ENCODE measurements around the gene NFE2L1. TPM values are rescaled to one million over a fixed set of nuclear protein-coding genes. Genes with fewer than 3 reads are reported as not detected.
"Not testable (repeated sequence)": the region's sequence is repeated elsewhere in the genome, so short reads cannot be mapped to it uniquely, and the experiment has no call there.

NFE2L1 gene
- total RNA-seq, 2 experiments from 2014 or later = 53.2 to 65.9 TPM

DNA sequence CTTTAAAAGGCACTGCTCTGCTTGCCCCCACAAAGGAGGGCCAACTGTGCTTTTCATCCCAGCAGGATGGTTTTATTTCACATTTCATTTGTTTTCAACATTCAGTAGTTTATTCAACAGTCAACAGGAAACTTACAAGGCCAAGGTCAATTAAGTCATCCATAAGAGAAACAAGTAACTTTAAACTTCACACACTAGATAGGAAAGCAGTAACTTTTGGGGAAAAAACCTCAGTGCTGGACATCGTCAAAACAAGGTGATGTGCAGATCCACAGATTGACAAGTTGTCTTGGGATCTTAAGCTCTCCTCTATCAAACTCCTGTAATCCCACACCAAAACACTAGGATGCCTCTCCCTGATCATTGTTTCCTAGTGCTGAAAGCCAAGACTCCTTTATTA is 18.5 kb downstream of the NFE2L1 start:
- Mint-ChIP-seq H3K27ac (no peak overlapping the region), H3K4me3 (no peak overlapping the region), H3K4me1 (no peaks in the 10 kb centered on the region), H3K36me3 (ENCODE audit: low read depth) (peaks cover 35% of the 10 kb centered on the region), H3K9me3 (no peaks in the 10 kb centered on the region), H3K27me3 (no peaks in the 10 kb centered on the region)
- ChIA-PET CTCF (interaction anchor here (1.2 kb wide), 1 partner anchor 22 kb away, joined by 4 read pairs; no protein-coding TSS in a partner anchor), POLR2A (interaction anchor here (0.6 to 0.7 kb wide), 2 partner anchors 16 to 18 kb away, joined by 3 read pairs; no protein-coding TSS in a partner anchor)
- no peak for DNase-seq

DNA sequence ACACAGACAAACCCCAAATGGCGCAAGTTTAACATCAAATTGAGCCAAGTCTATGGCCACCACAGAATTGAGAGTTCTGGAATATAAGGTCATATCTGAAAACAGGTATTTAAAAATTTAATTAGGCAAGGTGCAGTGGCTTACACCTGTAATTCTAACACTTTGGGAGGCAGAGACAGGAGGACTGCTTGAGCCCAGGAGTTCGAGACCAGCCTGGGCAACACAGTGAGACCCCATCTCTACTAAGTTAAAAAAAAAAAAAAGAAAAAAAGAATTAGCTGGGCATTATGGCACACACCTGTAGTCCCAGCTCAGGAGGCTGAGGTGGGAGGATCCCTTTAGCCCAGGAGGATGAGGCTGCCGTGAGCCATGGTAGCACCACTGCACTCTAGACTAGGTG is 19.1 kb downstream of the NFE2L1 start:
- Mint-ChIP-seq H3K9me3 (no peaks in the 10 kb centered on the region), H3K27me3 (no peaks in the 10 kb centered on the region), H3K27ac (no peak overlapping the region), H3K4me1 (no peaks in the 10 kb centered on the region), H3K4me3 (no peak overlapping the region), H3K36me3 (ENCODE audit: low read depth) (peaks cover 30% of the 10 kb centered on the region)
- no peak for DNase-seq
- ChIA-PET POLR2A (no interaction called here), CTCF (interaction anchor here (0.6 to 1.7 kb wide), 5 partner anchors 12 to 1692 kb away, joined by 3 to 7 read pairs (median 4); no protein-coding TSS in a partner anchor)

DNA sequence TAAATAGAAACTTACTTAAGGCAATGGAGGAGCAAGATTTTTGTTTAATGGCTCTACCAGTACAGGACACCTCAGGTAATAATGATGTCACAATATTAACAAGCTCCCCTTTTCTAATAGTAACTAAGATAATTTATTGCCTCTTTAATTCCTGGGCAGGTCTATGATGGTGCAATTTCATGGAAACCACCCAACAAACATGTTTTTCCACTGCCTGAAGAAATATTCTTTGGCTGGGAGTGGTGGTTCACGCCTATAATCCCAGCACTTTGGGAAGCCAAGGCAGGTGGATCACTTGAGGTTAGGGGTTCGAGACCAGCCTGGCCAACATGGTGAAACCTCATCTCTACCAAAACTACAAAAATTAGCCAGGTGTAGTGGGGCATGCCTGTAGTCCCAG is 19.6 kb downstream of the NFE2L1 start:
- POLR2A ChIA-PET, H3K27me3 Mint-ChIP-seq, H3K4me1 Mint-ChIP-seq, DNase-seq, H3K4me3 Mint-ChIP-seq, H3K9me3 Mint-ChIP-seq, H3K27ac Mint-ChIP-seq: not testable (repeated sequence)
- peaks cover 26% of the 10 kb centered on the region for H3K36me3 Mint-ChIP-seq (ENCODE audit: low read depth)
- CTCF ChIA-PET = interaction anchor here (0.6 to 1.7 kb wide), 10 partner anchors 8 to 1691 kb away, joined by 3 to 7 read pairs (median 4); partner anchors contain the start of gene NFE2L1

DNA sequence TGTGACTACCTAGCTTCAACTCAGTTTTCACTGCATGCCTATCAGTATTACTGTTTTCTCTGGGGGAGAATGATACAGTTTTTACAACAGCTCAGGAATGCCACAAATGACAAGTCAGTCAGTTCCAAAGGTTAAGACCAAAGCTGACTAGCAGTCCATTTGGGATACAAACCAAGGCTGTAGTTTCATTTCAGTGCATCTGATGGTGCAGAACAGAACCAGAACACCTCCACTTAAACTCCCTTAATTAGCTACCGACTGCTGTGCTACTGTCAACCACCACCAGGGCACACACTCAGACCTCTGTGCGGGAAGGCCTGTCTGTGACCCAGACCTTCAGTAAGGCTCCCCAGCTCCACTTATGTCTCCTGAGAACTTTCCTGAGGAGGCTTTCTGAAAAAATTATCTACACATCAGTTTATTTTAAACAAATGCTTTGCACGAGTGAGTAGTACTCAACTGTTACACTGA is 20.4 kb downstream of the NFE2L1 start:
- no peaks in the 10 kb centered on the region for H3K9me3 Mint-ChIP-seq
- peak; percentile 17 for DNase-seq
- H3K36me3 Mint-ChIP-seq (ENCODE audit: low read depth) = peaks cover 27% of the 10 kb centered on the region
- POLR2A ChIA-PET = interaction anchor here (0.6 kb wide), 1 partner anchor 13 kb away, joined by 3 read pairs; no protein-coding TSS in a partner anchor
- CTCF ChIA-PET = interaction anchor here (0.8 to 2.0 kb wide), 13 partner anchors 9 to 568 kb away, joined by 3 to 7 read pairs (median 4); partner anchors contain the start of gene NFE2L1
- no peak overlapping the region for H3K27ac Mint-ChIP-seq
- H3K4me3 Mint-ChIP-seq = no peak overlapping the region
- H3K27me3 Mint-ChIP-seq = no peaks in the 10 kb centered on the region
- H3K4me1 Mint-ChIP-seq = no peaks in the 10 kb centered on the region

DNA sequence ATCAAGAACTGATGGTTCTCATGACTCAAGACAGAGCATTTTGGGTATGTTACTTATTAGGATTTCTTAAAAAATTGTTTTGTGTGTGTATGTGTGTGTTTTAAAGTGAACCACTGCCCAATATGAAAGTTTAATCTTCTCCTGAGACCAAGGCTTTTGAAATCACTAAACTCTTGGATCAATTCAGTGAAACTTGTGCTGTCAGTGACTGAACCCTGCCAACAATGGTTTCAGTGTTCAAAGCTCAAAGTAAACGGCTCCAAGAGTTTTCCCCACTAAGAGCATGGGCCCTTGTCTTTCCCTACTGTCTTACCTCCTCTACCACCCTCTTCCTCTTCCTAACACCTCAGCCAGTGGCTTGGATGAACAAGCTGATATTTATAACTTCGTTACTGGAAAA is 22.0 kb downstream of the NFE2L1 start:
- DNase-seq = no peak
- Mint-ChIP-seq H3K27ac (no peak overlapping the region), H3K4me1 (peaks cover 3% of the 10 kb centered on the region), H3K4me3 (no peak overlapping the region), H3K36me3 (ENCODE audit: low read depth) (peaks cover 32% of the 10 kb centered on the region), H3K27me3 (no peaks in the 10 kb centered on the region), H3K9me3 (no peaks in the 10 kb centered on the region)
- ChIA-PET CTCF (interaction anchor here (0.6 to 2.0 kb wide), 2 partner anchors 10 to 73 kb away, joined by 4 to 5 read pairs; no protein-coding TSS in a partner anchor), POLR2A (no interaction called here)

DNA sequence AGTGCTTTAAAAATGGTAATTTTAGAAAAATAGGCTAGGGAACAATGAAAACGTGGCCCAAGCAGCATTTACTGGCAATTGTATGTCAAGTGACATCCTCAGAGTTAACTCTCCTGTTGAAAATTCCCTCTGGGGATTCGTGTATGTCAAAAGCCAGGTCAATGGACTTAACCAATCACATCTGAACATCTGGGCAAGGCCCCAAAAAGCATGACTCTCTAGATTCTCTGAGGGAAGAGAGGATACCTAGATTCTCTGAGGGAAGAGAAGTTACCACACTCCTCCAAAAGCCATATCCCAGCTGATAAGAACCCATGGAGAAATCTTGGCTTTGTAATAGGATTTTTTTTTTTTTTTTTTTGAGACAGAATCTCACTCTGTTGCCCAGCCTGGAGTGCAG is 23.5 kb downstream of the NFE2L1 start:
- no peak overlapping the region for H3K4me3 Mint-ChIP-seq
- DNase-seq = no peak

DNA sequence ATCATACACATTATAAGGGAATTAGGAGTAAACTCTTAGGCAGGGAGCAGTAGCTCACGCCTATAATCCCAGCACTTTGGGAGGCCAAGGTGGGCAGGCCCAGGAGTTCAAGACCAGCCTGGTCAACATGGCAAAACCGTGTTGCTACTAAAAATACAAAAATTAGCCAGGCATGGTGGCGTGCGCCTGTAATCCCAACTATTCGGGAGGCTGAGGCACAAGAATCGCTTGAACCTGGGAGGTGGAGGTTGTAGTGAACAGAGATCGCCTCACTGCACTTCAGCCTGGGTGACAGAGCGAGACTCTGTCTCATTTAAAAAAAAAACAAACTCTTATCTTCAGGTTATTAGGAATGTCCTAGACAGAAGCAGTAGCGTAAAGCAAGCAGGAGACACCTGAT is 24.7 kb downstream of the NFE2L1 start:
- CTCF ChIA-PET = interaction anchor here (1.3 to 1.8 kb wide), 3 partner anchors 17 to 62 kb away, joined by 4 to 5 read pairs (median 5); no protein-coding TSS in a partner anchor
- DNase-seq, H3K4me3 Mint-ChIP-seq, H3K9me3 Mint-ChIP-seq, H3K27ac Mint-ChIP-seq, H3K27me3 Mint-ChIP-seq, POLR2A ChIA-PET, H3K4me1 Mint-ChIP-seq: not testable (repeated sequence)
- H3K36me3 Mint-ChIP-seq (ENCODE audit: low read depth) = peaks cover 33% of the 10 kb centered on the region

More for the DNA sequence above, 23.5 kb downstream of the NFE2L1 start:
- Mint-ChIP-seq H3K4me1 (peaks cover 3% of the 10 kb centered on the region), H3K27ac (no peak overlapping the region), H3K36me3 (ENCODE audit: low read depth) (peaks cover 30% of the 10 kb centered on the region), H3K27me3 (no peaks in the 10 kb centered on the region), H3K9me3 (no peaks in the 10 kb centered on the region)
- CTCF ChIA-PET = interaction anchor here (1.5 kb wide), 1 partner anchor 46 kb away, joined by 5 read pairs; no protein-coding TSS in a partner anchor
- POLR2A ChIA-PET = no interaction called here

DNA sequence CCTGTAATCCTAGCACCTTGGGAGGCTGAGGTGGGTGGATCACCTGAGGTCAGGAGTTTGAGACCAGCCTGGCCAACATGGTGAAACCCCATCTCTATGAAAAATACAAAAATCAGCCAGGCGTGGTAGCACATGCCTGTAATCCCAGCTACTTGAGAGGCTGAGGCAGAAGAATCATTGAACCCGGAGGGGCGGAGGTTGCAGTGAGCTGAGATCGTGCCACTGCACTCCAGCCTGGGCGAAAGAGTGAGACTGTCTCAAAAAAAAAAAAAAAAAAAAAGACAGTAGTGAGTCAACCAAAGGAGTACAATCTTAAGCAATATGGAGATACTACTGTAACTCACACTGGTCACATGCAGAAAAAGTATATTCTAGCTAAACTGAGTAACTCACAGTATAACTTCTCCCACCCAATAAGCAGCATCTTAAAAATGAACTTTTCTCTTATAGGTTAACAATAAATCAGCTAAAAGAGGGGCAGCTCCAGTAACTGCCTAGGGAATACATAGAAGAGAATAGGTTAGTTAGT is 25.5 kb downstream of the NFE2L1 start:
- H3K27me3 Mint-ChIP-seq, H3K4me1 Mint-ChIP-seq, POLR2A ChIA-PET, H3K27ac Mint-ChIP-seq, H3K4me3 Mint-ChIP-seq, H3K9me3 Mint-ChIP-seq, DNase-seq: not testable (repeated sequence)
- CTCF ChIA-PET = interaction anchor here (0.6 to 9.8 kb wide), 8 partner anchors 18 to 94 kb away, joined by 3 to 55 read pairs (median 4); no protein-coding TSS in a partner anchor
- H3K36me3 Mint-ChIP-seq (ENCODE audit: low read depth) = peaks cover 28% of the 10 kb centered on the region

DNA sequence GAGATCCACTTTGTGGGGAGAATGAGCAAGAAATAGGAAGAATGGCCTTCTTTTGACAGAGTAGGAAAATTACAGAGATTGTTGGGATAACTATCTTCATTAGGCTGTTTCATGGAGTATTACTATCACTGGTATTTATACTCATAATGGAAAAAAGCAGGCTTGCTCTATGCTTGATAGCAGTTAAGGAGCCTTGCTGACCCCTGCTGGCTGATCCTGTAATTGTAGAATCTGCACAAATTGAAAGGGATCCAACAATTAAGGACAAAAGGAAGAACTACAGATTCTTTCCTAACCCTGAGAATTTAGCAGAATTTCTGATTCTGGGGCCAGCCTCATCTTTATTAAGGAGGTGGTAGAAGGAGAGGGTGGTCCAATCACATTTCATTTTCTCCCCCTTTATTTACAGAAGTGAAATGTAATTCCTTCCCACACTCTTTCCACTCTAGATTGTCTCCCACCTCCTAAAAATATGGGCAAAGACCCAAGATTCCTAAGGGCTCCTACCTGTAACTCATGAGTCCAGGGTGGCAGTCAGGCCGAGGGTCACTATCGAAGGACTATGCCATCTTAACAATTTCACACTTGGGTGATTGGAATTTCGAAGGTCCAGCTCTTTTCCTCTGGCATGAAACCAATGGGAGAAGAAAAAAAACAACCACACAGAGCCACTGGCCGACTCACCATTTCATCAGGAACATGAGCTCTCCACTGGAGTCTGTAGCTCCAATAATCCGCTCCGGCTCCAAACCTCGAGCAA is 26.3 kb downstream of the NFE2L1 start:
- H3K4me3 Mint-ChIP-seq = no peak overlapping the region
- ChIA-PET POLR2A (no interaction called here), CTCF (interaction anchor here (0.7 to 9.8 kb wide), 7 partner anchors 22 to 95 kb away, joined by 3 to 55 read pairs (median 4); partner anchors contain the start of gene NFE2L1)
- DNase-seq = peak; percentile 83
- no peaks in the 10 kb centered on the region for H3K27me3 Mint-ChIP-seq
- H3K4me1 Mint-ChIP-seq = peaks cover 3% of the 10 kb centered on the region
- no peaks in the 10 kb centered on the region for H3K9me3 Mint-ChIP-seq
- H3K36me3 Mint-ChIP-seq (ENCODE audit: low read depth) = peaks cover 26% of the 10 kb centered on the region
- H3K27ac Mint-ChIP-seq = peak overlapping the region; percentile 55

DNA sequence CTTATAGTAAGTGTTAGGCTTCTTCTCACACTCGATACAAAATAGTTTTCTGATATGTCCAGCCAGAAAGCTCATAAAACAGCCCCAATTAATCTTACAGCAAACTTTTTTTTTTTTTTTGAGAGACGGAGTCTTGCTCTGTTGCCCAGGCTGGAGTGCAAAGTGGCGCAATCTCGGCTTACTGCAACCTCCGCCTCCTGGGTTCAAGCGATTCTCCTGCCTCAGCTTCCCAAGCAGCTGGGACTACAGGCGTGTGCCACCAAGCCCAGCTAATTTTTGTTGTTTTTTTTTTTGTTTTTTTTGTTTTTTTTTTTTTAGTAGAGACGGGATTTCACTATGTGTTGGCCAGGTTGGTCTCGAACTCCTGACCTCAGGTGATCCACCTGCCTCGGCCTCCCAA is 29.0 kb downstream of the NFE2L1 start:
- H3K9me3 Mint-ChIP-seq, POLR2A ChIA-PET, H3K27me3 Mint-ChIP-seq, DNase-seq, H3K4me3 Mint-ChIP-seq, H3K4me1 Mint-ChIP-seq, H3K27ac Mint-ChIP-seq: not testable (repeated sequence)
- CTCF ChIA-PET = interaction anchor here (0.6 to 9.8 kb wide), 4 partner anchors 51 to 1630 kb away, joined by 3 to 55 read pairs (median 4); partner anchors contain the start of genes CDK5RAP3 and SLC35B1
- H3K36me3 Mint-ChIP-seq (ENCODE audit: low read depth) = peaks cover 18% of the 10 kb centered on the region

DNA sequence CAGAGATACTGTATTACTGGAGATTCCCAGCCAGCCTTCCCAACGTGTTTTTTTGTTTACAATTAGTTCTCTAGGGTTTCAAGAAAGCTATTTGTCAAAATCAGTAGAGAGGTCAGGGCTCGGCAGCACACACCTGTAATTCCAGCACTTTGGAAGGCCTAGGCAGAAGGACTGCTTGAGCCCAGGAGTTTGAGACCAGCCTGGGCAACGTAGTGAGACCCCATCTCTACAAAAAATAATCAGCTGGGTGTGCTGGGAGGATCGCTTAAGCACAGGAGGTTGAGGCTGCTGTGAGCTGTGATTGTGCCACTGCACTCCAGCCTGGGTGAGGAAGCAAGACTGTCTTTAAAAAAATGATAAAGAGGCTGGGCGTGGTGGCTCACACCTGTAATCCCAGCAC is 33.7 kb downstream of the NFE2L1 start:
- Mint-ChIP-seq H3K4me3 (no peak overlapping the region), H3K9me3 (no peaks in the 10 kb centered on the region), H3K4me1 (peaks cover 9% of the 10 kb centered on the region), H3K27me3 (no peaks in the 10 kb centered on the region), H3K36me3 (ENCODE audit: low read depth) (peaks cover under 1% of the 10 kb centered on the region), H3K27ac (no peak overlapping the region)
- CTCF ChIA-PET = interaction anchor here (0.6 to 9.8 kb wide), 6 partner anchors 13 to 1192 kb away, joined by 3 to 55 read pairs (median 4); no protein-coding TSS in a partner anchor
- POLR2A ChIA-PET = interaction anchor here (0.6 kb wide), 3 partner anchors 15 to 892 kb away, joined by 3 to 4 read pairs (median 3); no protein-coding TSS in a partner anchor
- no peak for DNase-seq

DNA sequence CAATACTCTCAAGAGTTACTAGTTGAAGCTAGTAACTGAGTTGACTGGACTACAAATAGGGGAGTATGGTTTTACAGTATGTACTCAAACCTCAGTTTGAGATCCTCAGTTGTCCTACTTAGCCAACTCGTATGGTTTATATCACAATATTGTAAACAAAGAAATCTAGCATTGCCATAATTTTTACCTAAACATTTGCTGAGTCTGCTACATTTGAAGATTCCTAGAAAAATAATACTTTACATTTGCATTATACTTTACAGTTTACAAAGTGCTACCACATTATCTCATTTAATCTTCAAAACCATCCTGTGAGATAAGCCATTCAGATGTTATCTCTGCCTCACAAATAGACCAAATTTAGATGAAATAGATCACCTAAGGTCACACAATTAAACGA is 36.8 kb downstream of the NFE2L1 start:
- H3K4me1 Mint-ChIP-seq = peaks cover 9% of the 10 kb centered on the region
- H3K36me3 Mint-ChIP-seq (ENCODE audit: low read depth) = no peaks in the 10 kb centered on the region
- ChIA-PET CTCF (interaction anchor here (0.5 to 1.5 kb wide), 2 partner anchors 11 to 58 kb away, joined by 3 to 5 read pairs; no protein-coding TSS in a partner anchor), POLR2A (no interaction called here)
- H3K9me3 Mint-ChIP-seq = no peaks in the 10 kb centered on the region
- H3K4me3 Mint-ChIP-seq = no peak overlapping the region
- no peak overlapping the region for H3K27ac Mint-ChIP-seq
- H3K27me3 Mint-ChIP-seq = no peaks in the 10 kb centered on the region
- no peak for DNase-seq
